ENCODE results near the gene GBX1. TPM values are rescaled to one million over a fixed set of nuclear protein-coding genes. Genes with fewer than 3 reads are reported as not detected.

GBX1 gene
- total RNA-seq, result not detected in 2 replicates

- DNase-seq (ENCODE audit: extremely low read depth, low read depth, low spot score), result no peak
These were observed at the start of gene GBX1 for GRCh38 chr7:151167197-151167961. Gene GBX1 (minus strand): TSS chr7:151167694. CDS start chr7:151167548, 146 bp downstream.

- no peak for DNase-seq (ENCODE audit: extremely low read depth, low read depth, low spot score)
These were observed 47.9 kb upstream of the GBX1 start for GRCh38 chr7:151215396-151215795.

- DNase-seq (ENCODE audit: extremely low read depth, low read depth, low spot score), result no peak
These were observed 46.3 kb upstream of the GBX1 start for GRCh38 chr7:151213826-151214225.

GRCh38 chr7:151212626-151213025 is 45.1 kb upstream of the GBX1 start:
- DNase-seq (ENCODE audit: extremely low read depth, low read depth, low spot score), result no peak

- no peak for DNase-seq (ENCODE audit: extremely low read depth, low read depth, low spot score)
These were observed 43.8 kb upstream of the GBX1 start for GRCh38 chr7:151211155-151211772.

GRCh38 chr7:151210087-151210854 is 42.8 kb upstream of the GBX1 start, which contains the start of gene H2BK1:
Gene H2BK1 (minus strand): TSS chr7:151210488. CDS start chr7:151210318, 170 bp downstream.
- no peak for DNase-seq (ENCODE audit: extremely low read depth, low read depth, low spot score)

GRCh38 chr7:151209588-151209987 is 42.1 kb upstream of the GBX1 start:
- DNase-seq (ENCODE audit: extremely low read depth, low read depth, low spot score), result no peak

- DNase-seq (ENCODE audit: extremely low read depth, low read depth, low spot score), result no peak
These were observed 40.9 kb upstream of the GBX1 start for GRCh38 chr7:151208253-151208862.

- no peak for DNase-seq (ENCODE audit: extremely low read depth, low read depth, low spot score)
These were observed 40.3 kb upstream of the GBX1 start for GRCh38 chr7:151207804-151208203.

GRCh38 chr7:151207315-151207714 is 39.8 kb upstream of the GBX1 start:
- no peak for DNase-seq (ENCODE audit: extremely low read depth, low read depth, low spot score)

GRCh38 chr7:151206914-151207313 is 39.4 kb upstream of the GBX1 start:
- DNase-seq (ENCODE audit: extremely low read depth, low read depth, low spot score), result no peak

- DNase-seq (ENCODE audit: extremely low read depth, low read depth, low spot score), result no peak
These were observed 38.2 kb upstream of the GBX1 start for GRCh38 chr7:151205730-151206129.

- DNase-seq (ENCODE audit: extremely low read depth, low read depth, low spot score), result no peak
These were observed 37.0 kb upstream of the GBX1 start for GRCh38 chr7:151204383-151205032.

- no peak for DNase-seq (ENCODE audit: extremely low read depth, low read depth, low spot score)
These were observed 35.3 kb upstream of the GBX1 start for GRCh38 chr7:151202836-151203235.

- DNase-seq (ENCODE audit: extremely low read depth, low read depth, low spot score), result no peak
These were observed 34.3 kb upstream of the GBX1 start for GRCh38 chr7:151201751-151202150.

GRCh38 chr7:151201344-151201743 is 33.9 kb upstream of the GBX1 start:
- no peak for DNase-seq (ENCODE audit: extremely low read depth, low read depth, low spot score)

GRCh38 chr7:151198945-151199848 is 31.7 kb upstream of the GBX1 start:
- no peak for DNase-seq (ENCODE audit: extremely low read depth, low read depth, low spot score)

- DNase-seq (ENCODE audit: extremely low read depth, low read depth, low spot score), result no peak
These were observed 30.4 kb upstream of the GBX1 start for GRCh38 chr7:151197932-151198331.

GRCh38 chr7:151195616-151196450 is 28.3 kb upstream of the GBX1 start:
- DNase-seq (ENCODE audit: extremely low read depth, low read depth, low spot score), result no peak

All from glomerular endothelial cell (primary cell).